GM12801 (cell line): ENCODE data around the gene TSPAN8.

Experiments used
- CTCF ChIP-seq: IDR thresholded peaks from one replicate; pipeline ENCODE4 v1.5.1; 2011; ENCODE audit warnings: control low read depth; ENCODE audit not compliant: insufficient read length; ENCODE audit errors: extremely low read depth

The TSPAN8 gene

GRCh38 chr12:71191509-71192196, 33.9 kb upstream of the TSPAN8 start:
- no peak for TF ChIP-seq CTCF

GRCh38 chr12:71190822-71191221, 33.0 kb upstream of the TSPAN8 start:
- TF ChIP-seq CTCF = no peak

- no peak for TF ChIP-seq CTCF
Observed at GRCh38 chr12:71187379-71187778, 29.6 kb upstream of the TSPAN8 start.

- TF ChIP-seq CTCF = no peak
Observed at GRCh38 chr12:71186571-71187288, 28.9 kb upstream of the TSPAN8 start.

- TF ChIP-seq CTCF = no peak
Observed at GRCh38 chr12:71183846-71184245, 26.0 kb upstream of the TSPAN8 start.

- no peak for TF ChIP-seq CTCF
Observed at GRCh38 chr12:71183018-71183417, 25.2 kb upstream of the TSPAN8 start.

- TF ChIP-seq CTCF = no peak
Observed at GRCh38 chr12:71178162-71178561, 20.4 kb upstream of the TSPAN8 start.
